H1 (cell line): ENCODE measurements around the gene NAA25. TPM values are rescaled to one million over a fixed set of nuclear protein-coding genes. Genes with fewer than 3 reads are reported as not detected.
A peak's percentile ranks its signal among the peaks of the same experiment; 100 is the strongest.

Source experiments
- CTCF ChIA-PET: fragments of 300-600 bp; sonication (Branson Sonifier 250); formaldehyde crosslinking; loops from one replicate; lab custom pipeline; 2021; ENCODE audit not compliant: partially characterized antibody; lab: Charles Lee
- POLR2A ChIA-PET: fragments of 300-600 bp; sonication (Branson Sonifier 250); formaldehyde crosslinking; loops from one replicate; lab custom pipeline; 2021; ENCODE audit warnings: inconsistent platforms; ENCODE audit not compliant: partially characterized antibody; lab: Charles Lee
- DNase-seq, 2 experiments: peaks; one replicate each; pipeline versions ENCODE4 v3.0.0 to v3.0.0-alpha.2; 2010 to 2022; ENCODE audit warnings: low spot score in 2 of 2, low read depth in 1 of 2, mixed read lengths in 1 of 2
- FAIRE-seq: peaks from 2 replicates; lab custom pipeline; 2011; peaks lifted over from hg19 to GRCh38; lab: Jason Lieb, UNC
- H2AFZ ChIP-seq: 2 replicates; pipeline ENCODE4 v1.8.1; 2012; ENCODE audit warnings: low read length, inconsistent platforms
- H2AK5ac ChIP-seq: 2 replicates; pipeline ENCODE4 v1.6.1; 2013; ENCODE audit warnings: low read depth, low read length
- H2BK120ac ChIP-seq: replicated peaks from 2 replicates; pipeline ENCODE3; 2013; ENCODE audit warnings: low read depth, low read length, inconsistent platforms
- H2BK12ac ChIP-seq: 2 replicates; pipeline ENCODE4 v1.6.1; 2013; ENCODE audit warnings: low read depth, low read length
- H2BK15ac ChIP-seq: 2 replicates; pipeline ENCODE4 v1.6.1; 2013; ENCODE audit warnings: low read length
- H2BK20ac ChIP-seq: 2 replicates; pipeline ENCODE4 v1.6.1; 2013; ENCODE audit warnings: low read length
- H2BK5ac ChIP-seq: 2 replicates; pipeline ENCODE4 v1.6.1; 2013; ENCODE audit warnings: low read depth, low read length
- H3K14ac ChIP-seq: 2 replicates; pipeline ENCODE4 v1.6.1; 2013; ENCODE audit warnings: inconsistent platforms; ENCODE audit not compliant: insufficient read length
- H3K18ac ChIP-seq: 2 replicates; pipeline ENCODE4 v1.6.1; 2013; ENCODE audit warnings: low read length; ENCODE audit errors: extremely low read depth
- H3K23ac ChIP-seq: 2 replicates; pipeline ENCODE4 v1.6.1; 2013; ENCODE audit warnings: inconsistent platforms; ENCODE audit not compliant: insufficient read length
- H3K23me2 ChIP-seq: 2 replicates; pipeline ENCODE4 v1.6.1; 2013; ENCODE audit warnings: low read depth, low read length
- H3K27ac ChIP-seq: 2 replicates; pipeline ENCODE4 v1.6.1; 2011; ENCODE audit warnings: low read depth, low read length, inconsistent platforms
- H3K27me3 ChIP-seq, 4 experiments: replicated peaks in 1 of 4; 1 replicate in 1 of 4; 2 replicates in 3 of 4; pipeline versions ENCODE4 v1.6.1 to v1.8.1; 2011 to 2013; ENCODE audit warnings: low read length in 3 of 4, mild to moderate bottlenecking in 3 of 4, inconsistent platforms in 2 of 4, mixed read lengths in 2 of 4, moderate library complexity in 1 of 4; ENCODE audit not compliant: control insufficient read depth in 3 of 4, insufficient read depth in 3 of 4; ENCODE audit errors: extremely low read depth in 1 of 4
- H3K36me3 ChIP-seq, 4 experiments: 2 replicates each; pipeline versions ENCODE4 v1.6.1 to v1.8.1; 2011 to 2013; ENCODE audit warnings: mild to moderate bottlenecking in 4 of 4, low read length in 3 of 4, moderate library complexity in 2 of 4, control low read depth in 1 of 4, inconsistent platforms in 1 of 4; ENCODE audit not compliant: insufficient read depth in 4 of 4, control insufficient read depth in 2 of 4
- H3K4ac ChIP-seq: replicated peaks from 2 replicates; pipeline ENCODE3; 2013; ENCODE audit warnings: low read length, low read depth, mixed read lengths, inconsistent platforms; ENCODE audit not compliant: insufficient read length
- H3K4me1 ChIP-seq, 4 experiments: replicated peaks in 1 of 4; 1 replicate in 1 of 4; 2 replicates in 3 of 4; pipeline versions ENCODE4 v1.6.1 to v1.8.1; 2011 to 2013; ENCODE audit warnings: low read length in 3 of 4, inconsistent platforms in 2 of 4, mixed read lengths in 1 of 4; ENCODE audit not compliant: insufficient read depth in 4 of 4, control insufficient read depth in 3 of 4
- H3K4me2 ChIP-seq, 2 experiments: 2 replicates each; pipeline versions ENCODE4 v1.6.1 to v1.8.1; 2011 to 2013; ENCODE audit warnings: low read depth in 2 of 2, low read length in 2 of 2, control low read depth in 1 of 2, inconsistent platforms in 1 of 2, mild to moderate bottlenecking in 1 of 2; ENCODE audit not compliant: insufficient read depth in 1 of 2
- H3K4me3 ChIP-seq, 4 experiments: fragments of 200-600, 300-600 bp in 1 of 4; sonication (generic), shearing (Covaris generic), sonication (Bioruptor Twin) in 1 of 4; 2 replicates each; pipeline versions ENCODE4 v1.5.1 to v1.8.1; 2011 to 2016; ENCODE audit warnings: low read length in 4 of 4, low read depth in 3 of 4, control low read depth in 2 of 4, inconsistent platforms in 2 of 4, mild to moderate bottlenecking in 2 of 4, mixed read lengths in 1 of 4, moderate library complexity in 1 of 4; ENCODE audit not compliant: insufficient read depth in 2 of 4; ENCODE audit errors: extremely low read depth in 1 of 4
- H3K56ac ChIP-seq: replicated peaks from 2 replicates; pipeline ENCODE3; 2013; ENCODE audit warnings: low read depth, mild to moderate bottlenecking, mixed read lengths, low read length, inconsistent platforms; ENCODE audit not compliant: insufficient read length
- H3K79me1 ChIP-seq: 2 replicates; pipeline ENCODE4 v1.6.1; 2013; ENCODE audit warnings: low read depth, low read length, control low read depth
- H3K79me2 ChIP-seq, 2 experiments: 2 replicates each; pipeline versions ENCODE4 v1.6.1 to v1.8.1; 2012 to 2013; ENCODE audit warnings: low read length in 2 of 2, mild to moderate bottlenecking in 2 of 2, inconsistent platforms in 1 of 2; ENCODE audit not compliant: insufficient read depth in 2 of 2, control insufficient read depth in 1 of 2
- H3K9ac ChIP-seq, 4 experiments: replicated peaks in 1 of 4; 1 replicate in 1 of 4; 2 replicates in 3 of 4; pipeline versions ENCODE4 v1.6.1 to v1.8.1; 2011 to 2013; ENCODE audit warnings: low read depth in 3 of 4, low read length in 3 of 4, control low read depth in 2 of 4, mild to moderate bottlenecking in 2 of 4, moderate library complexity in 2 of 4, inconsistent platforms in 1 of 4; ENCODE audit errors: extremely low read depth in 1 of 4
- H3K9me3 ChIP-seq, 2 experiments: 2 replicates each; pipeline versions ENCODE4 v1.6.1 to v1.8.1; 2012 to 2013; ENCODE audit warnings: mild to moderate bottlenecking in 2 of 2, moderate library complexity in 2 of 2, control low read depth in 1 of 2, inconsistent platforms in 1 of 2, low read depth in 1 of 2, low read length in 1 of 2, mixed read lengths in 1 of 2; ENCODE audit not compliant: insufficient read depth in 2 of 2
- H4K20me1 ChIP-seq, 2 experiments: replicated peaks in 1 of 2; 2 replicates each; pipeline versions ENCODE3 to v1.8.1; 2011 to 2013; ENCODE audit warnings: inconsistent platforms in 2 of 2, low read length in 2 of 2, mild to moderate bottlenecking in 1 of 2; ENCODE audit not compliant: insufficient read depth in 2 of 2, control insufficient read depth in 1 of 2
- H4K5ac ChIP-seq: 2 replicates; pipeline ENCODE4 v1.6.1; 2013; ENCODE audit warnings: low read length, low read depth, mixed read lengths, inconsistent platforms; ENCODE audit not compliant: insufficient read length
- H4K8ac ChIP-seq: 2 replicates; pipeline ENCODE4 v1.8.0; 2013; ENCODE audit warnings: mild to moderate bottlenecking, moderate library complexity, low read length, inconsistent platforms; ENCODE audit not compliant: insufficient read depth; ENCODE audit errors: extremely low read depth
- H4K91ac ChIP-seq: replicated peaks from 2 replicates; pipeline ENCODE3; 2013; ENCODE audit warnings: low read length, mixed read lengths, inconsistent platforms; ENCODE audit not compliant: insufficient read length
- SUZ12 ChIP-seq: fragments of 200-600 bp; sonication (generic); IDR thresholded peaks from 2 replicates; pipeline ENCODE4 v1.6.1; 2012; ENCODE audit warnings: mild to moderate bottlenecking, inconsistent platforms, low read length, moderate library complexity, mixed read lengths
- WGBS, 2 experiments: shearing (Covaris generic) in 1 of 2; methylation state at CpG; one replicate each; pipeline versions ENCODE4 v1.1.6 to v1.1.7; 2013 to 2015; ENCODE audit warnings: low lambda C conversion rate in 2 of 2, mixed read lengths in 2 of 2, inconsistent platforms in 1 of 2, low coverage in 1 of 2, missing lambda C conversion rate in 1 of 2; ENCODE audit not compliant: insufficient replicate concordance in 2 of 2, insufficient coverage in 1 of 2, insufficient read length in 1 of 2; ENCODE audit errors: extremely low coverage in 1 of 2, missing lambda C conversion rate in 1 of 2; 5-methylcytosine and 5-hydroxymethylcytosine counted together
- polyA plus RNA-seq, 7 experiments: library from polyadenylated mRNA; depleted of rRNA in 3 of 7; stranded (reverse) in 5 of 7; unstranded in 2 of 7; fragments of >200 nt in 5 of 7; fragments of 200-250 nt in 2 of 7; gene quantifications; 1 replicate in 5 of 7; 2 replicates in 1 of 7; 4 replicates in 1 of 7; pipeline versions ENCODE4 v1.2.1 to v1.2.3, GENCODE V29; 2011 to 2013; ENCODE audit warnings: missing spikeins in 2 of 7, mixed read lengths in 2 of 7
- total RNA-seq: library from RNA; stranded (reverse); fragmentation: NEBNext Ultra II Directional; extraction: Animal tissue kit (Norgen Biotek cat#: 25700); gene quantifications from 2 replicates; pipeline ENCODE4 v1.2.1, GENCODE V29; 2021

NAA25 gene
- total and polyA plus RNA-seq, 2 of the 8 experiments (the other 6 are each of a cell fraction or from before 2014, with no cell fraction given): 10.8 to 60.3 TPM

DNA sequence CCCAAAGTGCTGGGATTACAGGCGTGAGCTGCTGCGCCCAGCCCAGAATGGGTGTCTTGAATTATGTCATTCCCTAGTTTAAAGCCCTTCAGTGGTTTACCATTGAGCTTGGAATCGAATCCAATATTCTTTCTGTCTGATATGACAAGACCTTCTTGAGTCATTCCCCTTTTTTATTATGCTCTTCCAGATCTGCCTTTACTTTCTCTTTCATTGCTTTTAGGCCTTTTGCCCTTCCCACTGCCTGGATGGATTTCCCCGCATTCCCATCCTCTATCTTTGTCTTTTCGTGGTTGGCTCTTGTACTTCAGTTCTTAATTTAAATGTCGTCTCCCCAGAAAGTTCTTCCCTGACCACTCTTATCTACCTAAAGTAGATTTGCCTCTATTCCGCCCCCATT lies 18.3 kb upstream of the NAA25 start:
- Histone ChIP-seq H3K14ac (no peak overlapping the region), H2BK20ac (no peak overlapping the region), H3K4me3 (no peak overlapping the region), H3K79me1 (no peaks in the 10 kb centered on the region), H3K27ac (no peak overlapping the region), H3K18ac (no peak overlapping the region), H2BK120ac (no peak overlapping the region), H2BK5ac (no peak overlapping the region), H4K5ac (no peak overlapping the region), H2BK15ac (no peak overlapping the region), H3K23ac (no peak overlapping the region), H3K9ac (no peak overlapping the region), H3K27me3 (no peaks in the 10 kb centered on the region), H2BK12ac (no peak overlapping the region), H3K23me2 (peaks cover 4% of the 10 kb centered on the region; the same call in 1 of the 2 replicates), H3K56ac (no peak overlapping the region), H3K4me1 (peaks cover 0 to 4% (median 1%) of the 10 kb centered on the region in 4 experiments; a peak in 4 of 7 replicates), H4K8ac (no peak overlapping the region), H4K91ac (no peak overlapping the region), H3K4me2 (peak overlapping the region in 1 of 2 experiments; percentile 77; a peak in 1 of 4 replicates), H2AFZ (no peak overlapping the region), H3K4ac (no peak overlapping the region), H3K79me2 (peaks cover 2 to 5% of the 10 kb centered on the region in 2 experiments; a peak in 1 of 4 replicates), H4K20me1 (peaks cover 2% of the 10 kb centered on the region in 2 experiments), H2AK5ac (no peak overlapping the region), H3K9me3 (no peaks in the 10 kb centered on the region), H3K36me3 (no peaks in the 10 kb centered on the region; a peak in 1 of 8 replicates)
- FAIRE-seq (no peak), DNase-seq (no peak)
- 89% methylated on average over 7 of the region's 7 CpGs; no CpG with 5 or more reads in 1 of the 2 experiments for WGBS, 2 experiments
- POLR2A ChIA-PET: interaction anchor here (1.1 to 8.1 kb wide), 5 partner anchors 21 to 278 kb away, joined by 4 to 90 read pairs (median 6); partner anchors contain the start of genes ERP29, NAA25 and TMEM116
- CTCF ChIA-PET: interaction anchor here (0.6 to 2.2 kb wide), 2 partner anchors 14 to 183 kb away, joined by 3 to 7 read pairs; no protein-coding TSS in a partner anchor
- TF ChIP-seq SUZ12: no peak
